Cerebellar nuclear complex (tissue), 1 donor: ENCODE measurements around the gene MBD5.
"Not testable (repeated sequence)": the region's sequence is repeated elsewhere in the genome, so short reads cannot be mapped to it uniquely, and the experiment has no call there.

Experiments
- DNase-seq, 2 experiments: peaks; one replicate each; lab custom pipeline; 2025; lab: John Stamatoyannopoulos, UW

Gene MBD5

DNA sequence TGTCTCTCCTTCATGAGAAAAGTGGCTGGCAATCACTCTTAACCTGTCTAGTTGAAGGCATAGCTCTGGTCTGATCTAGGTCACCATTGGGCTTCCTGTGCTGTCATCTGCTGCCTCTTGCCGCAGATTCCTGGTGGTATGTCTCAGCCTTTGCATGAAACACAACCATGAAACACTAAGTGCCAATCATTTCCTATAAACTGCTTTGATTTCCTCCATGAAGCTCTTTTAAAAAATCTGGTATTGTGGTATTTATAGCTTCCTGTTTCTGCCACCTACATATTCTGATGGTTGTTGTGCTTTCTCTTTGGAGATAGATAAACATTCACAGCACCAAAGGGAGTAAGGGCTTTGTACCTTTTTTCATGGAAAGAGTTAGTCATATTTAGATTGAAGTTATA, 503.6 kb downstream of the MBD5 start:
- DNase-seq, result no peak

DNA sequence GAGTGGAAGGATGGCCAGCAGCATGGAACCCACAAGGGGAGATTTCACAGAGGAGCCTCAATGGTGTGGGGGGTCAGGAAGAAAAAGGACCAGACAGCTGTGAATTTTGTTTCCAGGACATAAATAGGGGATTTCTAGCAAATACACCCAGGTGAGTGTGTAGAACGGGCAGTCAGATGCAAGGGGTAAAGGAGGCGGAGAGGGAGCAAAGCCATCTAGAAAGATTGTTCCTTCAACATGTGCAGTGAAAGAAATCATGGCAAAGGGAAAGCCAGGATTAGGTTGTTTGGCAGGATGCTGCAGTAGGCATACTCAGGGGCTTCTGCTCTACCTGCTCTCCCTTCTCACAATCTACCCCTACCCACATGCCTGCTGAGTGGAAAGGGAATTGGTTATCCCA, 504.2 kb downstream of the MBD5 start:
- no peak for DNase-seq

DNA sequence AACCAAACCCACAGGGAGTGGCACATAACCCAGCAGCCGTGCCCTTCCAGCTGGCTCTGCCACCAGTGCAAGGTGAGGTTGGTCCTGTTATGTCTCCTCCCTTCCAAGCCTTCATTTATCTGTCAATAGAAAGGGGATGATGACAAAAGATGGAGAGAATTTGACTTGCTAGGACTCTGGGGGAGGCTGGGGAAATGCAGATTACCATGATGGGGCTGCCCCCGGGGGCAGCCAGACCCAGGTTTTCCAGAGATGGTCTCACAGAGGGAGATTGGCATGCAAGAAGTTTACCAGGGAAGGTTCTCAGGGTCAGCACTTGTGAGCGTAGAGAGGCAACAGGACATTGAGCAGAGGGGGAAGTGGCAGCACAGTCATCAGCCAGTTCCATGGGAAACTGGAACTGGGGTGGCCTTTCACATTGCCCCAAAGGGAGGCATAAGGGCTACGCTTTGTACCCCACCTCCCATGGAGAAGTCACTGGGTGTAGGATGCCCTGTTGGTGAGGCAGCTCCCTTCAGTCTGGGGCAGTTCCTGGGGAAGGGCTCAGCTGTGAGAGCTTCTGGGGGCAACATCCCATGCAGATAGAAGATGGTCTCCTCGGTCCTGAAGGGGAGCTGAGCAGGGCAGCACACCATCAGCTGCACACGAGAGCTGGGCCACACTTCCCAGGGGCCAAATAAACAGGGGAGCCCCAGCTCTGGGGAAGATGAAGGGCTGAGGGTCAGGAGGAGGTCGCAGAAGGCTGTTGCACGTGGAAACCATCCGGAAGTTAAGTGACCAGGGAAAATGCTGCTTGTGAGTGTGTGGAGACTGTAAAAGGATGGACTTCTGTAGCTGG, 505.8 kb downstream of the MBD5 start:
- DNase-seq, result no peak

DNA sequence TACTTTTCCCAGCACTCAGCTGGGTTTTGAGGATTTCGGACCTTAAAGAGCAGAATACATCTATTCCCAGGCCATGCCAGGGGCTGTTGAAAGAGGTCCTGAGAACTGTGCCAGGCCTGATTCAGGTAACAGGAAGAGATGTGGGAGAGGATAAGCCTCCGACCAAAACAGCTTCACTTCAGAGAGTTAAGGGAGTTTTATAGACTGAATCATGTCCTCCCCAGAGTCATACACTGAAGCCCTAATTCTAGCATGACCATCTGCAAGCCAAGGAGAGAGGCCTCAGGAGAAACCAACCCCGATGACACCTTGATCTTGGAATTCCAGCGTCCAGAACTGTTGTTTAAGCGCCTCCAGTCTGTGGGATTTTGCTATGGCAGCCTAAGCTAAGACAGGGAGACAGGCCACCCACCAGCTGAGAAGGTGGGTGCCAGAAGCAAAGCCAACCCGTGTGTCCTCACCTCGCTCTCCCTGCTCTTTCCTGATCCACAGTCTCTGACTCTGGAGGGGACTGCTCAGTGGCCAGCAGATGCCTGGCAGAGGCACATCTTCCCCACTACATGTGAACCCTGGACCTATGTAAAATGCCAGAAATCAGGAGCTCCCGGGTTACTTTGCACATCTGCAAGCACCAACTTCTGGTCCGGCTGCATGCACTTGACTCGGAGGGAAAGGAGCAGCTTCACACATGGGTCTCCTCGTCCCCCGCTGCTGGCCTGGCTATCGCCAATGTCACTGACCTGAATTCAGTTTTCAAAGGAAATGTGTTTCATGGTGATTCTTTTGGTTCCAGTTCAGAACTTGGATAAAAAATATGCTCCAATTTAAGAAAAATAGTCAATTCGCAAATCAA, 506.8 kb downstream of the MBD5 start:
- no peak for DNase-seq

DNA sequence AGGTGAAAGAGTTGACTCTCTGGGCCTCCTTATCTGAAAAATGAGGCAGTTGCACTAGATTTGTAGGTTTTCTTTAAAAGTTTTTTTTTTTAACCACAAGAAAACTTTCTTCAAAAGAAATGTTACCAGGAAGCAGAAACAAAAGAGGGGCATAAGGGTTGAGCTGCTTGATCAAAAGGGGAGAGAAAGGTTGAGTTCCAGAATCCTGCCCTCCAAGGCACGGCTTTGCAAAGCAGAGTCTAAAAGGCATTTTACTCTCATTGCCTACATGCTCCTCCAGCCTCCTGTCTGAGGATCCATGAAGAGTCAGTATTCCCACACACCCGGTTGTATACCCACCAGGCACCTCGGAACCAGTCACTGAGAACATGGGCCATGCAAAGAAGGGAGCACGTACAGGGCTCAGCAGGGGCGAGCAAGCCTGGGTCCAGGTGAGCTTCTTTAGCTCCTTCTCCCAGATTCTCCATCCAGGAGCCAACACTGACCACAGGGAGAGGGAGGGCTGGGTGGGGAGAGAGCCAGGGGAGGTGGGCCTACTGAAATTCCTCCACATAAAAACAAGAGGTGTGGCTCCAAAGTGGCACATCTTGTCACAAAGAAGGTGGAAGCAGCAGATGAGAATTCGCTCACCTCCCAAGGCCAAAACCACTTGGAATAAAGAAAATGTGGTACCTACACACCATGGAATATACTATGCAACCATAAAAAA, 507.6 kb downstream of the MBD5 start:
- DNase-seq, result no peak

DNA sequence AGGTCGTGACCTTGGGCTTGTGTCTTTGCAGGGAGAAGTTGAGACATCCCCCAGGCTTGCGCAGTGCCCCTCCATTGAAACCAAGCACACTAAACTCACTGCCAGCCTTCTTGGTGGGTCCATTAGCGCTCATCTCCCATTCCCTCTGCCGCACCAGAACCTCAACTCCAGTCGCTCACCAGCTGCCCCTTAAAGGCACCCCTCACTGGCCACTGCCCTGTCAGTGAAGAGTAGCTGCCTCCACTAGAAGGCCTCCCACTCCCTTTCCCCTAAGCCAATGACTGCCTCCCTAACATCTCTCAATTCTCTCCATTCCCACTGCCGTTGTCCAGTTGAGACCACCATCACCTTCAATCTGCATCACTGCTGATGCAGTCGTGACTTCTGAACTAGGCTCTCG, 508.9 kb downstream of the MBD5 start:
- DNase-seq, result no peak

DNA sequence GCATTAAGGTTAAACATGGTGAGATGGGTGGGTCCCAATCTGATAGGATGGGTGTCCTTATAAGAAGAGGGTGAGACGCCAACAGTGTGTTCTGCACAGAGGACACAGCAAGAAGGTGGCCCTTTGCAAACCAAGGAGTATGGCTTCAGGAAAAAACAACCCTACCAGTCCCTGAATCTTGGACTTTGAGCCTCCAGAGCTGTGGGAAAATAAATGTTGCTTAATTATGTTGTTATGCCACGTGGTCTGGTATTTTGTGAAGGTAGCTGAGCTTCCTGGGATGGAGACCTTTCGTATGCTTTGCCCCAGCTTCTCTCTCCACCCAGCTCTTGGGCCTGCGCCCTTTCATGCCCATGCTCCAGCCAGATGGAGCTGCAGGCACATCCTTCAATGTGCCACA, 509.5 kb downstream of the MBD5 start:
- DNase-seq, result no peak

DNA sequence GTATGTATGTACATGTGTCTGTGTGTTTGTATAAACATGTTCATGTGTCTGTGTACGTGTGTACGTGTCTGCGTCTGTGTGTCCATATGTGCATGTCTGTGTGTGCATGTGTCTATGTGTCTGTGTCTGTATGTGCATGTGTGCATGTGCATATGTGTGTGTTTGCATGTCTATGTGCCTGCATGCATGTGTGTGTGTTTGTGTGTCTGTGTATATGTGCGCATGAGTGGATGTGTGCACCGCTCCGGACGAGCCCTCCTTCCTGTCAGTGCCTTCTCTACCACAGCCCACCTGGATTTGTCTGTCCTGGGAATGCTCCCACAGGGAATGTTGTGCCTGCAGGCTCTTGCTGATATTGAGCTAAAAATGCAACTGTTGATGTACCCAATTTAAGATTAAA, 510.3 kb downstream of the MBD5 start:
- no peak for DNase-seq

DNA sequence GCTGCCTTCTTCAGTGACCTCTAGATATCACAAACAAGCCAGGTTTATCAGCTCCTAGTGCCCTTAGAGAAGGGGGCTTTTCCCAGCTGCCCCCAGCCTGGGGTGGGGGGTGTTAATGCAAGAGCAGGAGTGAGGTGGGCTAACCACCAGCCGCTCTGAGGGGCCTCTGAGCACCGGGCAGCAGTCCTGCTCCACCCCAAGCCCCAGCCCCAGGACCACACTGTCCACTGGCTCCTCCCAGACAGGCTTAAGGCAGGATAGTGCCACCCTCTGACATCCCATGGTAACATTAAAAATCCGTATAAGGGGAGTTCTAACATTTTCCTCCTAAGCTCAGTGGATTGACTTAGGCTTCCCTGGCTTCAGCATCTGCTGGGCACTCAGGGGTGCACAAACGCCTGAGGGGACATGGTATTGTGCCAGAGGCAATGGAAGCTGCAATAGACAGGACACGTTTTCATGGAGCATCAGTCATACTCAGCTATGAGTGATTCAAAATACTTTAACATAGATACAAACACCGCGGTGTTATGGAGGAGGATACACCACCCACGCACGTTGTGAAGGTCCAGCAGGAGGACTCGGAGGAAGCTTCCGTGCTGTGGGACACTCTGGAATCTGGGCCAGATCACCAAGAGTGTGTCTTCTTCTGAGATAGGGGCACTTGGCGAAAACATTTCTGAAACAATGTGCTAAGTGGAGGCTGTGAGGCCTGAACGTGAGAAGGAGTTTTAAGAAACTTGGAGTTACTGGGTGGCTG, 511.0 kb downstream of the MBD5 start:
- DNase-seq, result no peak

DNA sequence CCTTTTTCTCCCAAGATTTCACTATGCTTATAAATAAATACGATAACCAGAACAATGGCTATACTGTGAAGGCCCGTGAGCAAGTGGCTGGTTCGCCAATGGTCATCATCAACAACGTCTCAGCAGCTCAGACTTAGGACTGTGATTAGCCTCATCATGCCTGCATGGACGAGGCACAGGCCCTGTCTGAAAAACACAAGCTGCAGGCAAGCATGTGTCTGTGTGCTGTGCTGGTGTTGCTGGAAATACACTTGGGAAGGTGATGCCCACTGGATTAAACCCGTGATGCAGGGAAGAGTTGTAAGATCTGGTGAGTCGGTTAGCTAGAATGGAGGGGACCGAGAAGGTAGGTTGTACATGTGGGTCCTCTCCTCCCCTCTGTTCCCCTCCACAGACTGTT, 512.1 kb downstream of the MBD5 start:
- DNase-seq, result no peak

DNA sequence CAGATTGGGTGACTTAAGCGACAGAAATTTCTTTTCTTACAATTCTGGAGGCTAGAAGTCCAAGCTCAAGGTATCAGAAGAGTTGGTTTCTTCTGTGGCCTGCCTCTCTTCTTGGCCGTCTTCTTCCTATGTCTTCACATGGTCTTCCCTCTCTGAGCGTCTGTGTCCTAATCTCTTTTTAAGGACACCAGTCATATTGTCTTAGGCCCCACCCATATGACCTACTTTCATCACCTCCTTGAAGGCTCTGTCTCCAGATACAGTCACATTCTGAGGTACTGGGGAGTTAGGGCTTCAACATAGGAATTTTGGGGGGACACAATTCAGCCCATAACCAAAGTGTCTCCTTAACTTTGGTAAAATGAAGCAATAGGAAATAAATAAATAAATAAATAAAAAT, 512.8 kb downstream of the MBD5 start:
- DNase-seq, result no peak

DNA sequence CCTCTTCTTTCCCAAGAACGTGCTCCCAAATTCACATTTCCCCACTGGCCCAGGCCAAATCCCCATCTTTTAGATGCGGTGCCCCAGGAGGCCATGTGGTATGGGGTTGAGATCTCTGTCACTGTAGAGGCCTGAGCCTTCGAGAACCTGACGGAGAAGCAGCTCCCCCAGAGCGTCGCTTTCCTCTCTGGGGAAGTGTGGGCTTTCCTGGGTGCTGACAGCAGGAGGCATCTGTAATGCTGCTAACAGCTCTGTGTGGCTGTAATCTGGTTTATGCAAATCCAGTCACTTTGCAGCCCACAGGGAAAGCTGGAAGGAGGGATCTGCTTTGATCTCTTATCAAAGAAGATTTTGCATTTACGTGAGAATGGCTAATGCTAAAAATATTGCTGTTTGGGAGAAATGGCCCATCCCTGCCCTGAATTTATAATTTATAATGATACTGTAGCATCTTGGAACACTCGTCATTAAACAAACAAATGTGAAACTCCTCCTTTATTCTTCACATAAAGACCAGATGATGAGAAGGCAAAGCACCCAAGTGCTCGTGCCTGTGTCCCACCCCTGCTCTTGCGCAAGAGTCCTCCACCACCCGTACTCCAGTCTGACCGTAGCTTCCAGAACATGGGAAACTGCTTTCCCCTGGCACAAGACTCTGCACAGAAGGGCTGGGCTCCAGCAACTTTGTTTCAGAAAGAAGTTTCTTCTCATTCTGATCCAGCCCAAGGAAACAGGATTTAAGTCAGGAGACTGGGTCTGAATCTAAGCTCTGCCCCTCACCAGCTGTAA, 513.7 kb downstream of the MBD5 start:
- no peak for DNase-seq

DNA sequence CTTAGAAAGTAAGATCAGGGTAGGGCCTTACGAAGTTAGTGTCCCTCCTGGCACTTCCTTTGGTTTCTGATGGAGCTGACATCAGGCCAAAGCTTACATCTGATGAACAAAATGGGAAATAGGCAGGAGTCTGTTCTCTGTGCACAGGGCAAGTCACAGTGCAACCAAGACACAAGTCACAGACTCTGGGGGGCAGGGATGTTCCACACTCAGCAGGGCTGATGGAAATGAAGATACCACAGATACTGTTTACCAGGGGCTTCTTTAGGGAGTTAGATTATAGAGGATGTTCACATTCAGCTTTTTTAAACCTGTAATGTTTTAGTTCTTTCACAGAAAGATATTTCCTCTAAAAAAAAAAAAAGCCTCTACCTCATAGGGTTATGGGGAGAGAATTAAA, 517.5 kb downstream of the MBD5 start:
- DNase-seq, result no peak

DNA sequence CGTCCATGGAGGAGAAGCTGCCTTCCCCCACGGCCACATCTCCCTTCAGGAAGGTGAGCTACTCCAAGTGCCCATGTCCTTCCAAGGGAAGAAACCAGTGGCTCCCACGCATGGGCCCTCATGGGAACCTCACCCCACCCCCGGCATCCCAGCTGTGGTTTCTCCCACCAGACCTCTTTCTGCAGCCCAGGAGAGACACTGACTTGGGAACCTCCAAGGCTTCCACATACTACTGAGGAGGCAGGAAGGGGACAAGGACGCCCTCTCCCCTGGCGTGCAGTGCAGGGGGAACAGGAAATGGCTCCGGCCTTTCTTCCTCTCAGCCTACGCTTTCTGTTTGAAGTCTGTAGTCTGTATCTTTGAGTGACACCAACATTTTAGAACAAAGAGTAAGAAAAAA, 519.1 kb downstream of the MBD5 start:
- no peak for DNase-seq

DNA sequence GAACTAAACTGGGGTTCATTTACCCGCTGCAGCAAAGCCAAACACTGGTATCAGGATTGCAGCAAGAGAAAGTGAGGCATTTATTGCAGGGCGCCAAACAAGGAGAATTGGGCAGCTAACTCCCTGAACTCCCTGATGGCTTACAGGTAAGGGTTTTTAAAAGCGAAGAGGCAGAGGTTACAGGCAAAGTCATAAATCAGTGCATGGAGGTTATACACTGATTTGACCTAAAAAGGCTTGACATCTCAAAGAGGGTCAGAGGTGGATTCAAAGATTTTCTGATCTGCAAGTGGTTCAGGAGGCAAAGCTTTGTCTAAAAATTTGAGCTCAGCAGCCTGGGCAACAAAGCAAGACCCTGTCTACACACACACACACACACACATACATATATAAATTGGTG, 520.9 kb downstream of the MBD5 start:
- no peak for DNase-seq

DNA sequence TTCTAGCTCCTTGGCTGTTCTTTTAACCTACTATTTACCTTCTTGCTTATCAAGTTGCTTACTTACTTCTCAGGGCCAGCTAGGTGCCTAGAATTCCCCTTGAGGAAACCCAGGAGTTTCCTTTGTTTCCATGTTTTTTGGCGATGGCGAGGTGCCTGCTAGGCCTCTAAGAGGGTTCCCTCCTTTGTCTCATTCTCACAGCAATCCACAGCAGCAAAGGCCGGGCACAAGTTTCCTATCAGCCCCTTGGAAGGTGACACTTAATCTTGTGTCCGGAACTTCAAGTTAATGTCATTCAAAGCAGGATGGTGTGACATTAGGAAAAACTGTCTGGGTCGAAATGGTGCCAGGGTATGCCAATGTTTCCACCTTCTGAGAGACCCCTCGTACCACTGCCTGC, 521.7 kb downstream of the MBD5 start:
- DNase-seq, result no peak

DNA sequence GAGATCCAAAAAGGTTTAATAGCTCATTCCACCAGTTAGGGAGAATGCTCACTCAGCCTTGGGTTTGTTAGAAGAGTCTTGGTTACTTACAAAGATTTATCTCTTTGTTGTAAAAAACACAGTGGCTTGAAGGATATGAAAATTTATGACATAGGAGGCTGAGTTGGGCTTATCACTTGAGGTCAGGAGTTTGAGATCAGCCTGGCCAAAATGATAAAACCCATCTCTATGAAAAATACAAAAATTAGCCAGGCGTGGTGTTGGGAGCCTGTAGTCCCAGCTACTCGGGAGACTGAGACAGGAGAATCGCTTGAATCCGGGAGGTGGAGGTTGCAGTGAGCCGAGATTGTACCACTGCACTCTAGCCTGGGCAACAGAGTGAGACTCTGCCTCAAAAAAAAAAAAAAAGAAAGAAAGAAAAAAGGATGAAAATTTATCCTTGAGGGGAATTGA, 522.2 kb downstream of the MBD5 start:
- DNase-seq, result not testable (repeated sequence)

DNA sequence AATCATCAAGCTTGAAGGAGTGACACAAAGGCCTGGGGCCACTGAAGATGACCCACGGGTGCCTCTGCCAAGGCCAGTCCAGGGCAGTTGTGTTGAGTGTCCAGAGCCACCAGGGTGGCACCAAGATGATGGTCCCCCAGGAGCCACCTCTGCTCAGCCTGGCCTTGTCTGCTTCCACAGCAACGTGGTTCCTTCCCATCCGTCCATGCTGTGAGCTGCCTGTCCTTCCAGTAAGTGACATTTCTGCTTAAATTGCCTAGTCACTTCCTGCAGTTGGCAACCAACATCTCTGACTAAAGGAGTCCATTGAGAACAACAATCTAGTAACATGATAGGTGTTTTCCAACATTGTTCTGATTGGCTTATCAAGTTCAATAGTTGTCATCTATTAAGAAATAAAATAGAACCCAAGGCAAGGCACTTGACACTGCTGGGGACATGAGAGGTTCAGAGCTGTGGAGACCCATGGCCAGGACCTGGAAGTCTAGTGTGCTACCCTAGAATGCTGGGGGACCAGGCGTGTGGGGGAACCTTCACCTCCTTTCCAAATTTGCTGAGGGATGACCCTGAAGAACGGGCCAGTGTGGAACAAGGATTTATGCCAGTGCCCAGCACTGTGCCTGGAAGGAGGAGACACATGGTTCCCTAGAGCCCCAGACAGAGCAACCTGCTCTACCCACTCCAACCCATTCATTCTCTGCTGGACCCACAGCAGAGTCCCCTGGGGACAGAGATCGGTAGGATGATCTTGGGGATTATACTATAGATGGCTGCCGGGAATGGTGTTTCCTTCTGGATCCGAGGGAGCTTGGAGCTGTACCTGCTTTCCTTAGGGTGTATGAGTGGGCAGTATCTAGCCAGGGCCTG, 524.7 kb downstream of the MBD5 start:
- no peak for DNase-seq

DNA sequence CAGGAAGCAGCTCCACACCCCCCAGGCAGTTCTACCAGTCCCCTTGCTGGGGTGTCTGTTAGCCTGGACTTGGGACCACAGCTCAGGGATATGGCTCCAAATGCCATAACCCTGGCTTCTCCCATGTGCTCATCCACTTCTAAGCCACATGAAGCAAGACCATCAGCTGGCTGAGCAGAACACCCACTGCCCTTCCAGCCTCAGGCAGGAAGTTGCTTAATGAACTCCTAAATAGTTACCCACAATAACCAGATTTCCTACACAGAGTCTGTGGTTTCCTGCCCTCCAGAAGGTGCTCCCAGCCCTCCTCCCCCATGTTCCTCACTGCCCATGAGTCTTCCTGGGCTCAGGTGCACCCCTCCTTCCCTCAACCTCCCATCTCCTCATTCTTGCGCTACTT, 525.4 kb downstream of the MBD5 start:
- DNase-seq, result no peak
